Putamen (tissue), 1 donor: ENCODE measurements around the gene OR2F1.

Experiments
- DNase-seq: peaks from one replicate; pipeline ENCODE4 v3.0.0-alpha.2; 2016; ENCODE audit warnings: low spot score

Gene OR2F1

GRCh38 chr7:143954544-143954943, at the start of gene OR2F1:
Gene OR2F1 (plus strand): TSS chr7:143954844. CDS start chr7:143959971, 5,127 bp downstream.
- no peak for DNase-seq

GRCh38 chr7:143905509-143905908, 49.1 kb upstream of the OR2F1 start:
- DNase-seq = no peak

- DNase-seq = no peak
These were observed 48.5 kb upstream of the OR2F1 start for GRCh38 chr7:143906151-143906550.

GRCh38 chr7:143906895-143907294, 47.7 kb upstream of the OR2F1 start:
- DNase-seq = no peak

GRCh38 chr7:143908120-143908519, 46.5 kb upstream of the OR2F1 start:
- DNase-seq = no peak

- DNase-seq = no peak
These were observed 44.8 kb upstream of the OR2F1 start for GRCh38 chr7:143909863-143910262.

GRCh38 chr7:143910473-143911248, 44.0 kb upstream of the OR2F1 start:
- no peak for DNase-seq

- DNase-seq = no peak
These were observed 40.6 kb upstream of the OR2F1 start for GRCh38 chr7:143913945-143914615.

GRCh38 chr7:143914938-143915652, 39.5 kb upstream of the OR2F1 start:
- no peak for DNase-seq

GRCh38 chr7:143924851-143925250, 29.8 kb upstream of the OR2F1 start:
- DNase-seq = no peak

GRCh38 chr7:143929224-143929920, 25.3 kb upstream of the OR2F1 start:
- peak; percentile 59 for DNase-seq

GRCh38 chr7:143931739-143932138, 22.9 kb upstream of the OR2F1 start:
- DNase-seq = no peak

GRCh38 chr7:143934526-143935325, 19.9 kb upstream of the OR2F1 start, which contains the start of gene OR2F2:
Gene OR2F2 (plus strand): TSS chr7:143935233. CDS start chr7:143935233, 0 bp downstream.
- no peak for DNase-seq

GRCh38 chr7:143936087-143937009, 18.3 kb upstream of the OR2F1 start:
- DNase-seq = peak; percentile 79

- peak; percentile 36 for DNase-seq
These were observed 16.0 kb upstream of the OR2F1 start for GRCh38 chr7:143938379-143939243.

GRCh38 chr7:143945423-143945822, 9.2 kb upstream of the OR2F1 start:
- no peak for DNase-seq

GRCh38 chr7:143947111-143947510, 7.5 kb upstream of the OR2F1 start:
- DNase-seq = no peak

- no peak for DNase-seq
These were observed 5.9 kb upstream of the OR2F1 start for GRCh38 chr7:143948733-143949132.

- no peak for DNase-seq
These were observed 1.2 kb upstream of the OR2F1 start for GRCh38 chr7:143953421-143953820.
